ENCODE results near the gene MTRF1L.

The MTRF1L gene

GRCh38 chr6:152984513-152984872 lies 18.0 kb downstream of the MTRF1L start:
- peaks cover 14% of the 10 kb centered on the region for H3F3A ChIP-seq (ENCODE audit: insufficient read depth)
- peak overlapping the region; percentile 95 for H3K27ac ChIP-seq (ENCODE audit: low read depth, low read length)
- peaks cover 70% of the 10 kb centered on the region for H3K79me2 ChIP-seq (ENCODE audit: insufficient read depth, low read length)
- H2AFZ ChIP-seq (ENCODE audit: low read depth, low read length, severe bottlenecking): peak overlapping the region; percentile 1
- no peaks in the 10 kb centered on the region for H3K9me3 ChIP-seq (ENCODE audit: insufficient read depth, low read length)
- no peak for TF ChIP-seq CTCF (IDR thresholded peaks at IDR 0.05; ENCODE audit: insufficient read depth, low read length, poor library complexity, severe bottlenecking)
- TF ChIP-seq EZH2phosphoT487 (conservative IDR thresholded peaks at IDR 0.05; ENCODE audit: low read length): no peak
- H3K9me2 ChIP-seq (replicated peaks; ENCODE audit: insufficient read depth, low read length): no peaks in the 10 kb centered on the region
- H3K36me3 ChIP-seq (ENCODE audit: low read length): peaks cover 23% of the 10 kb centered on the region
- peaks cover 22% of the 10 kb centered on the region for H4K20me1 ChIP-seq (ENCODE audit: low read depth, low read length)
- peak overlapping the region; percentile 96 for H3K4me3 ChIP-seq (ENCODE audit: insufficient read depth, low read length, poor library complexity, severe bottlenecking)
- H3K4me2 ChIP-seq (ENCODE audit: low read depth, low read length, poor library complexity, severe bottlenecking): peak overlapping the region; percentile 98
- H3K9ac ChIP-seq (ENCODE audit: low read length): peak overlapping the region; percentile 100
- no peaks in the 10 kb centered on the region for H3K27me3 ChIP-seq (ENCODE audit: low read length)

- Histone ChIP-seq H3K9ac (ENCODE audit: low read length) (peak overlapping the region; percentile 100), H3K9me3 (ENCODE audit: insufficient read depth, low read length) (no peaks in the 10 kb centered on the region), H3K36me3 (ENCODE audit: low read length) (peaks cover 29% of the 10 kb centered on the region), H3K27ac (ENCODE audit: low read depth, low read length) (peak overlapping the region; percentile 95), H3K4me2 (ENCODE audit: low read depth, low read length, poor library complexity, severe bottlenecking) (peak overlapping the region; percentile 98), H3K4me3 (ENCODE audit: insufficient read depth, low read length, poor library complexity, severe bottlenecking) (peak overlapping the region; percentile 96), H3F3A (ENCODE audit: insufficient read depth) (peaks cover 20% of the 10 kb centered on the region), H2AFZ (ENCODE audit: low read depth, low read length, severe bottlenecking) (peak overlapping the region; percentile 37), H3K27me3 (ENCODE audit: low read length) (no peaks in the 10 kb centered on the region), H3K79me2 (ENCODE audit: insufficient read depth, low read length) (peaks cover 76% of the 10 kb centered on the region), H4K20me1 (ENCODE audit: low read depth, low read length) (peaks cover 29% of the 10 kb centered on the region), H3K9me2 (replicated peaks; ENCODE audit: insufficient read depth, low read length) (no peaks in the 10 kb centered on the region)
- no peak for TF ChIP-seq CTCF (IDR thresholded peaks at IDR 0.05; ENCODE audit: insufficient read depth, low read length, poor library complexity, severe bottlenecking)
- TF ChIP-seq EZH2phosphoT487 (conservative IDR thresholded peaks at IDR 0.05; ENCODE audit: low read length): no peak
Measured at GRCh38 chr6:152983637-152984512, 18.6 kb downstream of the MTRF1L start.

GRCh38 chr6:152982904-152983636 lies 19.4 kb downstream of the MTRF1L start, which contains the start of gene FBXO5:
TSS of gene FBXO5 (minus strand) at chr6:152983041. CDS start at chr6:152982959, 82 bp downstream.
- H3K27me3 ChIP-seq (ENCODE audit: low read length): no peaks in the 10 kb centered on the region
- peak within 1 kb of the TSS; percentile 95 for H3K27ac ChIP-seq (ENCODE audit: low read depth, low read length)
- peak within 1 kb of the TSS; percentile 96 for H3K4me3 ChIP-seq (ENCODE audit: insufficient read depth, low read length, poor library complexity, severe bottlenecking)
- peak within 1 kb of the TSS; percentile 100 for H3K9ac ChIP-seq (ENCODE audit: low read length)
- H2AFZ ChIP-seq (ENCODE audit: low read depth, low read length, severe bottlenecking): peak within 1 kb of the TSS; percentile 37
- TF ChIP-seq EZH2phosphoT487 (conservative IDR thresholded peaks at IDR 0.05; ENCODE audit: low read length): no peak
- peaks cover 23% of the 10 kb centered on the region for H3F3A ChIP-seq (ENCODE audit: insufficient read depth)
- peaks cover 35% of the 10 kb centered on the region for H3K36me3 ChIP-seq (ENCODE audit: low read length)
- H3K9me3 ChIP-seq (ENCODE audit: insufficient read depth, low read length): no peaks in the 10 kb centered on the region
- peaks cover 83% of the 10 kb centered on the region for H3K79me2 ChIP-seq (ENCODE audit: insufficient read depth, low read length)
- peak within 1 kb of the TSS; percentile 98 for H3K4me2 ChIP-seq (ENCODE audit: low read depth, low read length, poor library complexity, severe bottlenecking)
- no peaks in the 10 kb centered on the region for H3K9me2 ChIP-seq (replicated peaks; ENCODE audit: insufficient read depth, low read length)
- peaks cover 34% of the 10 kb centered on the region for H4K20me1 ChIP-seq (ENCODE audit: low read depth, low read length)

Data from SU-DHL-6 (cell line).